ENCODE measurements around the gene LPAR4.

Gene LPAR4

GRCh38 chrX:78747489-78747888 lies at the start of gene LPAR4:
LPAR4 (plus strand) TSS chrX:78747720; CDS start chrX:78754870, 7,150 bp downstream.
- DNase-seq (ENCODE audit: extremely low spot score): no peak
- no peak for TF ChIP-seq CTCF (IDR thresholded peaks at IDR 0.05; ENCODE audit: control extremely low read depth, extremely low read depth, low read depth, missing control alignments)
- ChIA-PET CTCF (no interaction called here), POLR2A (no interaction called here)

- ChIA-PET POLR2A (no interaction called here), CTCF (no interaction called here)
- DNase-seq (ENCODE audit: extremely low spot score): no peak
- no peak for TF ChIP-seq CTCF (IDR thresholded peaks at IDR 0.05; ENCODE audit: control extremely low read depth, extremely low read depth, low read depth, missing control alignments)
Observed at GRCh38 chrX:78706071-78706470, 41.4 kb upstream of the LPAR4 start.

GRCh38 chrX:78708262-78708661 lies 39.3 kb upstream of the LPAR4 start:
- DNase-seq (ENCODE audit: extremely low spot score): peak; percentile 5
- POLR2A ChIA-PET: no interaction called here
- CTCF ChIA-PET: interaction anchor here (0.9 to 1.7 kb wide), 2 partner anchors 20 to 145 kb away, joined by 3 to 4 read pairs; no protein-coding TSS in a partner anchor
- TF ChIP-seq CTCF (IDR thresholded peaks at IDR 0.05; ENCODE audit: control extremely low read depth, extremely low read depth, low read depth, missing control alignments): no peak

GRCh38 chrX:78708816-78709215 lies 38.7 kb upstream of the LPAR4 start:
- POLR2A ChIA-PET: no interaction called here

GRCh38 chrX:78710171-78710570 lies 37.3 kb upstream of the LPAR4 start:
- TF ChIP-seq CTCF (IDR thresholded peaks at IDR 0.05; ENCODE audit: control extremely low read depth, extremely low read depth, low read depth, missing control alignments): no peak
- CTCF ChIA-PET: no interaction called here
- DNase-seq (ENCODE audit: extremely low spot score): no peak
- POLR2A ChIA-PET: no interaction called here

More at GRCh38 chrX:78708816-78709215, 38.7 kb upstream of the LPAR4 start:
- CTCF ChIA-PET: interaction anchor here (0.9 to 1.7 kb wide), 2 partner anchors 20 to 145 kb away, joined by 3 to 4 read pairs; no protein-coding TSS in a partner anchor
- no peak for DNase-seq (ENCODE audit: extremely low spot score)
- no peak for TF ChIP-seq CTCF (IDR thresholded peaks at IDR 0.05; ENCODE audit: control extremely low read depth, extremely low read depth, low read depth, missing control alignments)

GRCh38 chrX:78712336-78712735 lies 35.2 kb upstream of the LPAR4 start:
- no peak for TF ChIP-seq CTCF (IDR thresholded peaks at IDR 0.05; ENCODE audit: control extremely low read depth, extremely low read depth, low read depth, missing control alignments)
- ChIA-PET CTCF (no interaction called here), POLR2A (no interaction called here)
- DNase-seq (ENCODE audit: extremely low spot score): no peak

- no peak for DNase-seq (ENCODE audit: extremely low spot score)
- TF ChIP-seq CTCF (IDR thresholded peaks at IDR 0.05; ENCODE audit: control extremely low read depth, extremely low read depth, low read depth, missing control alignments): no peak
- POLR2A ChIA-PET: no interaction called here
- CTCF ChIA-PET: no interaction called here
Observed at GRCh38 chrX:78725287-78725686, 22.2 kb upstream of the LPAR4 start.
